GM12872 (cell line): ENCODE data around the gene CMIP.
A peak's percentile ranks its signal among the peaks of the same experiment; 100 is the strongest.

Experiments
- TF ChIP-seq, protein P1 (sequence below): IDR thresholded peaks from 3 replicates; pipeline ENCODE4 v1.5.1; 2011; ENCODE audit warnings: low read depth, mild to moderate bottlenecking, low read length, moderate library complexity; ENCODE audit not compliant: insufficient read depth

Gene CMIP

DNA sequence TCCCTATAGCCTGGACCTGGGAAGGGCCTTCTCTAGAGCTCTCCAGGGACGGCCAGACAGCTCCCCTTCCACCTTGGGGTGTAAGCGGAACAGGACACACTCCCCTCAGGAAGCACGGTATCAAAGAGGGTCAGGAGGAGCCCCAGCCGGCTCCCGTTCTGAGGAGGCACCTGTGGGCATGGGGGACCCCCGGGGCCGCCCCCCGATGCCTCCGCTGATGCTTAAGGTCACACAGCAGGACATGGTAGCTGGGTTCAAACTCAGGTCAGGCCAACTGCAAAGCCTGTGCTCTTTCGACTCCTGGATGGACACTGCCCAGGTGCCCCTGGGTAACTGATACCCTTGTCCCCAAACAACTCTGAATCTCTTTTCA lies 49.8 kb downstream of the CMIP start:
- TF ChIP-seq, protein P1, sequence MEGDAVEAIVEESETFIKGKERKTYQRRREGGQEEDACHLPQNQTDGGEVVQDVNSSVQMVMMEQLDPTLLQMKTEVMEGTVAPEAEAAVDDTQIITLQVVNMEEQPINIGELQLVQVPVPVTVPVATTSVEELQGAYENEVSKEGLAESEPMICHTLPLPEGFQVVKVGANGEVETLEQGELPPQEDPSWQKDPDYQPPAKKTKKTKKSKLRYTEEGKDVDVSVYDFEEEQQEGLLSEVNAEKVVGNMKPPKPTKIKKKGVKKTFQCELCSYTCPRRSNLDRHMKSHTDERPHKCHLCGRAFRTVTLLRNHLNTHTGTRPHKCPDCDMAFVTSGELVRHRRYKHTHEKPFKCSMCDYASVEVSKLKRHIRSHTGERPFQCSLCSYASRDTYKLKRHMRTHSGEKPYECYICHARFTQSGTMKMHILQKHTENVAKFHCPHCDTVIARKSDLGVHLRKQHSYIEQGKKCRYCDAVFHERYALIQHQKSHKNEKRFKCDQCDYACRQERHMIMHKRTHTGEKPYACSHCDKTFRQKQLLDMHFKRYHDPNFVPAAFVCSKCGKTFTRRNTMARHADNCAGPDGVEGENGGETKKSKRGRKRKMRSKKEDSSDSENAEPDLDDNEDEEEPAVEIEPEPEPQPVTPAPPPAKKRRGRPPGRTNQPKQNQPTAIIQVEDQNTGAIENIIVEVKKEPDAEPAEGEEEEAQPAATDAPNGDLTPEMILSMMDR = no peak

DNA sequence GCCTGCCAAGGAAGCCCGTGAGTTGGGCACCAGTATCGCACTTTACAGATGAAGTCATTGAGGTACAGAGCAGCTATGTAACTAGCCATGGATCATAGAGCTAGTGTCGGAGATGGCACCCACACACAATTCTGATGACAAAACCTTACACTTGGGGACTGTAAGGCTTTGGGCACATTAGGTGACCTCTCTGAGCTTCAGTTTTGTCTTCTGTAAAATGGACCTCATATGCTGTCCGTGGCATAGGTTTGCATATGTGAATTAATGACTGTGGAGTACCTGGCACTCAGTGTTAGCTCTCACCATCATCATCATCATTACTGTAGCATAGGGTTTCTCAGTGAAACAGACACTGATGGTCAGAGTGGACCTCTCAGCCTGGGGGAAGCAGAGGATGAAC lies 50.3 kb downstream of the CMIP start:
- TF ChIP-seq, protein P1 = no peak

DNA sequence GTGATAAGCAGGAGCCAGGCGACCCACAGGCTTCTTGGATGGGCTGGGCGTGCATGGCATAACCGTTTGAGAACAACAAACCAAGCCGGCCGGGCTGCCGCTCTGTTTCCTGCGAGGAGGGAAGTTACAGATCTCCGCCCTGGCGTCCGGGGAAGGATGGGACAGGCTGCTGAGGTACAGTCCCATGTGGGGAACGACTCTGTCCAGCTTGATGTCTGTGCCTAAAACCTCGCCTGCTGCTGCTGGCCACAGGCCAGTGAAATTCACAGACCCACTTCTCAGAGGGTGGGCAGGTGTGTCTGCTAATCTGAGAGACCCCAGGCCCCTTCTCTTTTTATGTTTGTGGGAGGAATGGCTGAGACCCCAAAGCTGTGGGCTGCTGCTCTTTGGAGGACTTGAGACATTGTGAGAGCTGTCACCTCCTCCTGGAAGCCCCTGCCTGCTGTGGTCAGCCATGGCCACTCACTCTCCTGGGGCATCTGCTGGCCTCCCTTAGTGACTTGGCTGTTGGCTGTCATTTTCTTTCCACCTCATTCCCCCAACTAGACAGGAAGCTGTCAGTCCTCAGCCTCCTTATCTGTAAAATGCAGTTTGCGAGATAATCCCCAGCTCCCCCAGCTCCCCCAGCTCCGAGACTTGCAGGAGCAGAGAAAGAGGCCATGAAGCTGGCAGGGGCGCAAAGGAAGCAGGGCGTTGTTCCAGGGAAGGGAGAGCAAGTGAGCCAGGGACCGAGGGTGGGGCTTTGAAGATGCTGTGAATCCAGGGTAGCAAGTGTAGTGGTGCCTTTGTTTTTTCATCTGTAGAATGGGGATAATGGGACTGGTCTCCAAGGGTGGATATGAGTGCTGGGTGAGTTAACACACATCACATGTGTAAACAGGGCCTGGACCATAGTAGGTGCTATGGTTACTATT lies 51.0 kb downstream of the CMIP start:
- TF ChIP-seq, protein P1 = no peak

DNA sequence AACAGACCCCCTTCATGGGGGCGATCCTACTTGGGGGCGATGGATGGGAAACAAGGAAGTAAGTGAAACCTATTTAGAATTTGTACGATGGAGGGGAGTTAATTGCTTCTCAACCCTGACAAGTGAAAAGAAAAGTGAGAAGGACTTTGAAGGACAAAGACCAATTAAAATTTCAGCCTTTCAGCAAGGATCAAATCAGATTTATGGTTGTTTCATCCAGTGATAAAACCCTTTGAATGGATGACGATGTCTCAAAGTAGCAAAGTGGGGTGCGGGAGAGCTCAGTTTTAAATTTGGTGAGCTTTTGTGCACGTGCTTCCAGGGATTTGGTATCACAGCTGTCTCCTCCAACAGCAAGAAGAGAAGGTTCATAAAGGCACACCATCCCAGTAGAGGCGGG lies 51.7 kb downstream of the CMIP start:
- TF ChIP-seq, protein P1 = no peak

DNA sequence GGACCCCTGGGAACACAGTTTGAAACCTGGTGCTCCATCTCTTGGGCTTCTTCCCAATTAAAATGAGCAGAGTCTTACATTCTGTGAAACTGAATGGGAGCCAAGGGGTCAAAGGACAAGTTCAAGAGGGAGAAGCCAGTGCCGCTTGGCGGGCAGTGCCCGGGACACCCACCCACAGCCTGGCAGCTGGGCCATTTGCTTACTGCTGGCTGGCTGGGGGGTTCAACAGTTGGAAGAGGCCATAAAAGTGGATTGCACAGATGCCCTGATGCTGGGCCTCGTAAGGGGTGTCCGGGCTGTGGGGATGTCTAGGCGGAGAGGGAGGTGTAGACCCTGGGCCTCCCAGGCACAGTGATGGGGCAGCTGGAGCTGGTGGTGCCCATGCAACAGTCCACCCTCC lies 52.1 kb downstream of the CMIP start:
- TF ChIP-seq, protein P1 = no peak

DNA sequence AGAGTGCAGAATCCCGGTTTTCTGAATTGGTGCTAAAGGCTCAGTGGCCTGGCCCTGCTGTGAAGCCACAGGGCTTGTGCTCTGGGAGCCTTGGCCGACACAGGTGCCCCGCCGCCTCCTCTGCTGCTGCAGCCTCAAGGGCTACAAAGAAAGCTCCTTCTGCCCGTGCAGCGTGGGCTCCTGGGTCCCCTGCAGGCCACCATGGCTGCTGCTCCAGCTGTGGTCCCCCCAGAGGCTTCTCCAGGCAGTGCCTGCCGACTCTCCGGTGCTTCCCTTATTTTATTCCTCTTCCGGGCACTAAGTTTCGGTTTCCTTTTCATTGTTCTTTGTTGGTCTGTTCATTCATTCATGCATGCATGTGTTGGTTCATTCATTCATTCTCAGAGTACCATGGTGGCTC lies 53.1 kb downstream of the CMIP start:
- TF ChIP-seq, protein P1 = peak; percentile 42

DNA sequence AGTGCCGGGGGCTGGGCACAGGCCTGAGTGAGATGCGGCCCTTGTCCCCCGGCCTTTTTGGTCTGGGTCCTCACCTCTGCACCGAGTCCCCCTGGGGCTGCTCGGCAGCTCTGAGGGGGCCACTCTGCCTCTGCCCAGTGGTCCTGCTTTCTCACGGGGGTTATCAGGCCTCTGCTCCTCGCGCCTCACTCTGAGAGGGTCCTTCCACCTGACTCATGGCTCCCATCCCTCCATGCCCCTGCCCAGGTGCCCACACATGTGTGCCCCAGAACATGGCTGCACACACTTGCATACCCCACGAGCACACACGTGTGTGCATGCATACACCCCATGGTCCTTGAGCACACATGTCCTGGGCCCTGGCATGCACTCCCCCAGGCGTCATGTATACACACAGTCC lies 53.7 kb downstream of the CMIP start:
- TF ChIP-seq, protein P1 = no peak
